Activated T-cell treated with anti-CD3 and anti-CD28 coated beads for 1 hour (primary cell): ENCODE results near the gene PPARGC1A.

Experiments used
- DNase-seq: peaks from one replicate; pipeline ENCODE4 v3.0.0-alpha.2; 2020; ENCODE audit warnings: low read depth

Gene PPARGC1A

GRCh38 chr4:23881674-23882337, 8.0 kb downstream of the PPARGC1A start:
- no peak for DNase-seq

GRCh38 chr4:23881052-23881501, 8.8 kb downstream of the PPARGC1A start:
- no peak for DNase-seq

GRCh38 chr4:23878912-23879732, 10.7 kb downstream of the PPARGC1A start:
- DNase-seq = no peak

GRCh38 chr4:23878246-23878891, 11.5 kb downstream of the PPARGC1A start:
- no peak for DNase-seq

GRCh38 chr4:23877758-23878229, 12.1 kb downstream of the PPARGC1A start:
- DNase-seq = no peak

GRCh38 chr4:23876418-23877089, 13.3 kb downstream of the PPARGC1A start:
- no peak for DNase-seq

- no peak for DNase-seq
Measured at GRCh38 chr4:23875317-23875716, 14.5 kb downstream of the PPARGC1A start.

- DNase-seq = no peak
Measured at GRCh38 chr4:23874536-23874901, 15.3 kb downstream of the PPARGC1A start.

- no peak for DNase-seq
Measured at GRCh38 chr4:23873717-23874535, 15.9 kb downstream of the PPARGC1A start.

- DNase-seq = no peak
Measured at GRCh38 chr4:23871426-23871825, 18.4 kb downstream of the PPARGC1A start.

- no peak for DNase-seq
Measured at GRCh38 chr4:23866450-23867075, 23.3 kb downstream of the PPARGC1A start.

- no peak for DNase-seq
Measured at GRCh38 chr4:23861897-23862296, 27.9 kb downstream of the PPARGC1A start.

- no peak for DNase-seq
Measured at GRCh38 chr4:23860919-23861318, 28.9 kb downstream of the PPARGC1A start.

- no peak for DNase-seq
Measured at GRCh38 chr4:23857367-23857959, 32.4 kb downstream of the PPARGC1A start.

- DNase-seq = no peak
Measured at GRCh38 chr4:23856630-23857029, 33.2 kb downstream of the PPARGC1A start.

- DNase-seq = no peak
Measured at GRCh38 chr4:23855912-23856605, 33.8 kb downstream of the PPARGC1A start.

- no peak for DNase-seq
Measured at GRCh38 chr4:23853986-23854660, 35.7 kb downstream of the PPARGC1A start.

- DNase-seq = no peak
Measured at GRCh38 chr4:23851464-23851863, 38.4 kb downstream of the PPARGC1A start.

- DNase-seq = no peak
Measured at GRCh38 chr4:23847158-23847557, 42.7 kb downstream of the PPARGC1A start.
